HG03457 (cell line): Measurements from ENCODE around the gene MOB3B.

Source experiments
- ATAC-seq: cut with Tn5 transposase; IDR thresholded peaks from one replicate; pipeline ENCODE4 v1.9.1; 2021; ENCODE audit warnings: moderate number of reproducible peaks; ENCODE audit not compliant: unreplicated experiment

The MOB3B gene

GRCh38 chr9:27297050-27297449 lies 232.6 kb downstream of the MOB3B start, which contains the start of gene EQTN:
TSS of gene EQTN (minus strand) at chr9:27297150. CDS start at chr9:27297055, 95 bp downstream.
- no peak for ATAC-seq

GRCh38 chr9:27293996-27294395 lies 235.6 kb downstream of the MOB3B start:
- ATAC-seq = no peak

- ATAC-seq = no peak
Measured at GRCh38 chr9:27292659-27293405, 236.8 kb downstream of the MOB3B start.

DNA sequence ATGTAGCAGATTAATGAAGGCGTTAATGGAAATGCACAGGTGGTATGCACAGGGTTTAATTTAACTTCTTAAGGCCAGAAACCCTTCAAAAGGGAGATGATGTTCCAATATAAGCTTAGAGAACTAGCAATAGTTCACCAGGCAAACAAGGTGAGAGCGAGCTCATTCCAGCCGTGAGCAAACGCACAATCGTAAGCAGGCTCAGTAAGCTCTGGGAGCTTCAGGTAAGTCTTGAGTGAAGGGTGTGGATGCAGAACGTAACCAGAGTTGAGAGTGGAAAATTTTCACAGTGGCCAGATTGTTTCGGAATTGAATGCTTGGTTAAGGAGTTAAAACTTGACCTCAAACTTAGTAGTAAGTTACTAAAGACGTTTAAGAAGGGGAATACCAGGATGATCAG lies 238.3 kb downstream of the MOB3B start:
- ATAC-seq = no peak

- ATAC-seq = no peak
Measured at GRCh38 chr9:27282269-27282668, 247.3 kb downstream of the MOB3B start.

- ATAC-seq = no peak
Measured at GRCh38 chr9:27280860-27281259, 248.8 kb downstream of the MOB3B start.

GRCh38 chr9:27280249-27280648 lies 249.4 kb downstream of the MOB3B start:
- ATAC-seq = no peak

- no peak for ATAC-seq
Measured at GRCh38 chr9:27279611-27280010, 250.0 kb downstream of the MOB3B start.

DNA sequence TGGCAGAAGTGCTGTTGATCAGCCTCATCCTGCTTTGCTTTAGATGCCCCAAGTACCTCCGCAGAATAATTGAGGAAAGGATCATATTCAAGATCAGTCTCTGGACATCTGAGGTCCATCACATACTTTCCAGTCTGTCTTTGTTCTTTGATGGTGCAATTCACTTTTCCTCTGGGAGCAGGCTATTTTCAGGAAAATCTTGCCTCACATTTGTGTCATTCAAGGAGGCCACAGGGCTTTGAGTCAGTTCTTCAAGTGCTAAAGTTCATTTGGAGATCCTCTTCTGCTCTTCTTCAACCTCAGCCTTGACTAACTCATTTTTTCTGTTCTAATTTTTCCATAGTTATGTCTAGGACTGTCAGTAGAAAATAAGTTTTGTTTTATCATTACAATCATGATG lies 251.2 kb downstream of the MOB3B start:
- no peak for ATAC-seq

GRCh38 chr9:27276193-27277030 lies 253.2 kb downstream of the MOB3B start:
- no peak for ATAC-seq
